Neural cell (in vitro differentiated cells): ENCODE measurements around the gene SDCBP2. TPM values are rescaled to one million over a fixed set of nuclear protein-coding genes. Genes with fewer than 3 reads are reported as not detected.

Experiments
- H2AFZ ChIP-seq: fragments of 200-600, 300-800 bp; sonication (generic), shearing (Covaris generic); 2 replicates; pipeline ENCODE4 v1.6.0; 2014; ENCODE audit warnings: low read depth, mild to moderate bottlenecking, antibody characterized with exemption, low read length, moderate library complexity
- H3F3A ChIP-seq: fragments of 200-600 bp; shearing (Covaris generic); 2 replicates; pipeline ENCODE4 v1.6.1; 2016; ENCODE audit warnings: mild to moderate bottlenecking, moderate library complexity, mixed read lengths, antibody characterized with exemption, low read length; ENCODE audit not compliant: insufficient read depth, poor library complexity, severe bottlenecking
- H3K27ac ChIP-seq: fragments of 200-600, 300-800 bp; sonication (generic), shearing (Covaris generic); 2 replicates; pipeline ENCODE4 v1.5.1; 2014; ENCODE audit warnings: mild to moderate bottlenecking, low read length, moderate library complexity
- H3K27me3 ChIP-seq: fragments of 300-800, 200-600 bp; sonication (generic), shearing (Covaris generic); 2 replicates; pipeline ENCODE4 v1.6.0; 2014; ENCODE audit warnings: mild to moderate bottlenecking, low read depth, low read length, moderate library complexity; ENCODE audit not compliant: insufficient read depth
- H3K36me3 ChIP-seq: fragments of 300-800, 200-600 bp; sonication (generic), shearing (Covaris generic); 2 replicates; pipeline ENCODE4 v1.5.1; 2014; ENCODE audit warnings: mild to moderate bottlenecking, antibody characterized with exemption, low read length, moderate library complexity; ENCODE audit not compliant: insufficient read depth
- H3K4me2 ChIP-seq: fragments of 300-800, 200-600 bp; sonication (generic), shearing (Covaris generic); 2 replicates; pipeline ENCODE4 v1.6.0; 2014; ENCODE audit warnings: mild to moderate bottlenecking, low read length
- H3K4me3 ChIP-seq: fragments of 300-800, 200-600 bp; sonication (generic), shearing (Covaris generic); 2 replicates; pipeline ENCODE4 v1.5.1; 2014; ENCODE audit warnings: mild to moderate bottlenecking, low read length, moderate library complexity
- H3K79me2 ChIP-seq: fragments of 200-600 bp; shearing (Covaris generic); replicated peaks from 2 replicates; pipeline ENCODE4 v1.6.0; 2014; ENCODE audit warnings: mild to moderate bottlenecking, low read length, moderate library complexity; ENCODE audit not compliant: insufficient read depth
- H3K9ac ChIP-seq: fragments of 300-800, 200-600 bp; sonication (generic), shearing (Covaris generic); 2 replicates; pipeline ENCODE4 v1.6.1; 2016; ENCODE audit warnings: mild to moderate bottlenecking, low read length, mixed read lengths
- H3K9me2 ChIP-seq: fragments of 200-600 bp; shearing (Covaris generic); 2 replicates; pipeline ENCODE4 v1.6.1; 2016; ENCODE audit warnings: mild to moderate bottlenecking, low read length, mixed read lengths; ENCODE audit not compliant: insufficient read depth
- H3K9me3 ChIP-seq: fragments of 200-600, 300-800 bp; sonication (generic), shearing (Covaris generic); 2 replicates; pipeline ENCODE4 v1.6.1; 2016; ENCODE audit warnings: mild to moderate bottlenecking, mixed run types, low read length, moderate library complexity, mixed read lengths
- H4K20me1 ChIP-seq: fragments of 200-600 bp; shearing (Covaris generic); 2 replicates; pipeline ENCODE4 v1.6.1; 2016; ENCODE audit warnings: mild to moderate bottlenecking, mixed run types; ENCODE audit not compliant: insufficient read depth
- CTCF ChIP-seq: fragments of 450-650 bp; IDR thresholded peaks from 2 replicates; pipeline ENCODE4 v1.5.1; 2014; ENCODE audit warnings: antibody characterized with exemption, mild to moderate bottlenecking, moderate library complexity; ENCODE audit not compliant: poor library complexity, severe bottlenecking
- EP300 ChIP-seq: fragments of 450-650 bp; conservative IDR thresholded peaks from 2 replicates; pipeline ENCODE4 v1.6.1; 2014; ENCODE audit warnings: antibody characterized with exemption, mild to moderate bottlenecking, moderate library complexity; ENCODE audit not compliant: poor library complexity, severe bottlenecking
- EZH2 ChIP-seq: fragments of 200-600, 300-800 bp; shearing (Covaris generic), sonication (generic); IDR thresholded peaks from 2 replicates; pipeline ENCODE4 v1.6.1; 2014; ENCODE audit warnings: antibody characterized with exemption, low read length, borderline replicate concordance, mild to moderate bottlenecking; ENCODE audit not compliant: insufficient read depth, poor library complexity, severe bottlenecking
- MXI1 ChIP-seq: fragments of 450-650 bp; conservative IDR thresholded peaks from 2 replicates; pipeline ENCODE4 v1.6.1; 2014; ENCODE audit warnings: antibody characterized with exemption, mild to moderate bottlenecking; ENCODE audit not compliant: poor library complexity, severe bottlenecking
- POLR2AphosphoS5 ChIP-seq: IDR thresholded peaks from 2 replicates; pipeline ENCODE4 v1.6.1; 2012
- RAD21 ChIP-seq: fragments of 450-650 bp; conservative IDR thresholded peaks from 2 replicates; pipeline ENCODE4 v1.6.1; 2014; ENCODE audit warnings: antibody characterized with exemption, mild to moderate bottlenecking, moderate library complexity
- REST ChIP-seq: IDR thresholded peaks from 2 replicates; pipeline ENCODE4 v1.6.1; 2012; ENCODE audit warnings: borderline replicate concordance
- SMC3 ChIP-seq: fragments of 450-650 bp; conservative IDR thresholded peaks from 2 replicates; pipeline ENCODE4 v1.6.1; 2014; ENCODE audit warnings: antibody characterized with exemption, mild to moderate bottlenecking, moderate library complexity; ENCODE audit not compliant: poor library complexity
- TAF1 ChIP-seq: IDR thresholded peaks from 2 replicates; pipeline ENCODE4 v1.6.1; 2012; ENCODE audit warnings: low read depth
- polyA plus RNA-seq: library from polyadenylated mRNA; depleted of rRNA; stranded (reverse); fragments of >200 nt; gene quantifications from 2 replicates; pipeline ENCODE4 v1.2.3, GENCODE V29; 2014

The SDCBP2 gene
- polyA plus RNA-seq, 1 donor from 2014 or later: 5.2 TPM

GRCh38 chr20:1310071-1310470 is 18.9 kb downstream of the SDCBP2 start:
- Histone ChIP-seq H3K27ac (no peak overlapping the region), H3K9ac (no peak overlapping the region)
- TF ChIP-seq TAF1 (no peak), POLR2AphosphoS5 (no peak), CTCF (no peak), RAD21 (no peak), REST (no peak), SMC3 (no peak), MXI1 (no peak), EP300 (no peak), EZH2 (no peak)

GRCh38 chr20:1309439-1309847 is 19.5 kb downstream of the SDCBP2 start:
- no peaks in the 10 kb centered on the region for H3K9me3 ChIP-seq
- no peaks in the 10 kb centered on the region for H3K27me3 ChIP-seq
- no peaks in the 10 kb centered on the region for H4K20me1 ChIP-seq
- no peak overlapping the region for H3K4me2 ChIP-seq
- no peaks in the 10 kb centered on the region for H3K36me3 ChIP-seq
- no peak for TF ChIP-seq TAF1
- TF ChIP-seq EP300: no peak
- TF ChIP-seq EZH2: no peak
- no peak for TF ChIP-seq CTCF
- TF ChIP-seq RAD21: no peak
- TF ChIP-seq POLR2AphosphoS5: no peak
- TF ChIP-seq SMC3: no peak
- no peaks in the 10 kb centered on the region for H3F3A ChIP-seq
- H3K27ac ChIP-seq: no peak overlapping the region
- no peak overlapping the region for H3K9ac ChIP-seq
- H3K4me3 ChIP-seq: no peak overlapping the region
- no peak overlapping the region for H2AFZ ChIP-seq
- no peaks in the 10 kb centered on the region for H3K9me2 ChIP-seq
- no peaks in the 10 kb centered on the region for H3K79me2 ChIP-seq

More at GRCh38 chr20:1310071-1310470, 18.9 kb downstream of the SDCBP2 start:
- no peaks in the 10 kb centered on the region for H3K36me3 ChIP-seq
- H3K79me2 ChIP-seq: no peaks in the 10 kb centered on the region
- H3K9me2 ChIP-seq: no peaks in the 10 kb centered on the region
- H3K27me3 ChIP-seq: no peaks in the 10 kb centered on the region
- H2AFZ ChIP-seq: no peak overlapping the region
- no peaks in the 10 kb centered on the region for H3K9me3 ChIP-seq
- H3F3A ChIP-seq: no peaks in the 10 kb centered on the region
- no peak overlapping the region for H3K4me3 ChIP-seq
- no peak overlapping the region for H3K4me2 ChIP-seq
- no peaks in the 10 kb centered on the region for H4K20me1 ChIP-seq
